CD4-positive, alpha-beta memory T cell (primary cell): ENCODE results near the gene TTC28. TPM values are rescaled to one million over a fixed set of nuclear protein-coding genes. Genes with fewer than 3 reads are reported as not detected.
"Not testable (repeated sequence)": the region's sequence is repeated elsewhere in the genome, so short reads cannot be mapped to it uniquely, and the experiment has no call there.

Source experiments
- CTCF ChIA-PET: fragments of 350-600 bp; sonication (Branson Sonifier 250); formaldehyde crosslinking; loops from one replicate; lab custom pipeline; 2021; ENCODE audit warnings: inconsistent platforms; ENCODE audit not compliant: partially characterized antibody; lab: Charles Lee
- POLR2A ChIA-PET: fragments of 350-600 bp; sonication (Branson Sonifier 250); formaldehyde crosslinking; loops from one replicate; lab custom pipeline; 2021; ENCODE audit not compliant: partially characterized antibody; lab: Charles Lee
- DNase-seq, 5 donors: peaks; one replicate each; pipeline versions ENCODE4 v3.0.0 to v3.0.0-alpha.2; 2020 to 2022; ENCODE audit warnings: mixed read lengths in 1 of 5
- H3K27ac ChIP-seq: one replicate; pipeline ENCODE4 v1.7.0; 2013; ENCODE audit warnings: low read depth, low read length
- H3K27me3 ChIP-seq: 2 replicates; pipeline ENCODE4 v1.7.0; 2013; ENCODE audit warnings: mild to moderate bottlenecking, low read length, moderate library complexity; ENCODE audit not compliant: insufficient read depth
- H3K36me3 ChIP-seq: 2 replicates; pipeline ENCODE4 v1.7.0; 2013; ENCODE audit warnings: mild to moderate bottlenecking, low read length, moderate library complexity; ENCODE audit not compliant: insufficient read depth
- H3K4me1 ChIP-seq: 2 replicates; pipeline ENCODE4 v1.7.0; 2013; ENCODE audit warnings: mild to moderate bottlenecking, low read length, moderate library complexity; ENCODE audit not compliant: insufficient read depth
- H3K4me3 ChIP-seq, 2 donors: one replicate each; pipeline ENCODE4 v1.7.0; 2013; ENCODE audit warnings: low read length in 2 of 2, mild to moderate bottlenecking in 1 of 2
- H3K9me3 ChIP-seq, 2 donors: one replicate each; pipeline ENCODE4 v1.7.0; 2013; ENCODE audit warnings: low read length in 2 of 2, control low read depth in 1 of 2; ENCODE audit not compliant: control insufficient read depth in 1 of 2
- H3K27ac Mint-ChIP-seq, 7 donors: one replicate each; pipeline ENCODE4 v1.8.0; 2020 to 2021; ENCODE audit warnings: mixed read lengths in 7 of 7, mild to moderate bottlenecking in 6 of 7, inconsistent platforms in 3 of 7, moderate library complexity in 3 of 7
- H3K27me3 Mint-ChIP-seq, 2 donors: one replicate each; pipeline ENCODE4 v1.8.0; 2020 to 2021; ENCODE audit warnings: mixed read lengths in 2 of 2
- H3K36me3 Mint-ChIP-seq, 2 donors: one replicate each; pipeline ENCODE4 v1.8.0; 2020 to 2021; ENCODE audit warnings: mixed read lengths in 2 of 2, inconsistent platforms in 1 of 2, mild to moderate bottlenecking in 1 of 2
- H3K4me1 Mint-ChIP-seq, 4 donors: one replicate each; pipeline ENCODE4 v1.8.0; 2020 to 2021; ENCODE audit warnings: mixed read lengths in 4 of 4, mild to moderate bottlenecking in 1 of 4
- H3K4me3 Mint-ChIP-seq, 8 donors: one replicate each; pipeline ENCODE4 v1.8.0; 2020 to 2021; ENCODE audit warnings: mixed read lengths in 8 of 8, mild to moderate bottlenecking in 7 of 8, moderate library complexity in 6 of 8, inconsistent platforms in 3 of 8
- H3K9me3 Mint-ChIP-seq, 8 donors: one replicate each; pipeline ENCODE4 v1.8.0; 2020 to 2021; ENCODE audit warnings: mixed read lengths in 8 of 8, mild to moderate bottlenecking in 5 of 8, inconsistent platforms in 3 of 8, moderate library complexity in 1 of 8
- intact Hi-C: fragments of 100-400 bp; cut with micrococcal nuclease; formaldehyde crosslinking; loops from one replicate; pipeline ENCODE4 v1.15.1; 2023
- polyA plus RNA-seq, 2 donors: library from polyadenylated mRNA; unstranded; fragments of 300-500 nt; fragmentation: Illumina TruSeq; gene quantifications; one replicate each; pipeline ENCODE4 v1.2.3, GENCODE V29; 2021
- total RNA-seq, 2 experiments: library from RNA; stranded (reverse); gene quantifications; one replicate each; pipeline ENCODE4 v1.2.3, GENCODE V29; 2021

TTC28 gene
- total and polyA plus RNA-seq, 4 experiments from 2014 or later, result 0.50 to 1.7 (median 1.6) TPM; not detected in 1

DNA sequence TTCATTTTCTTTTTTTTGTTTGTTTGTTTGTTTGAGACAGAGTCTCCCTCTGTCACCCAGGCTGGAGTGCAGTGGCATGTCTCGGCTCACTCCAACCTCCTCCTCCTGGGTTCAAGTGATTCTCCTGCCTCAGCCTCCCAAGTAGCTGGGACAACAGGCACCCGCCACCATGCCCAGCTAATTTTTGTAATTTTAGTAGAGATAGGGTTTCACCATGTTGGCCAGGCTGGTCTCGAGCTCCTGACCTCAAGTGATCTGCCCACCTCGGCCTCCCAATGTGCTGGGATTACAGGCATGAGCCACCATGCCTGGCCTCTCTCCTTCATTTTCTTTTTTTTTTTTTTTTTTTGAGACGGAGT is 118.9 kb downstream of the TTC28 start:
- H3K9me3 Mint-ChIP-seq, DNase-seq, intact Hi-C loops, H3K4me3 Mint-ChIP-seq, H3K36me3 Mint-ChIP-seq, H3K4me1 ChIP-seq, H3K27ac Mint-ChIP-seq, H3K36me3 ChIP-seq, H3K4me3 ChIP-seq, H3K27ac ChIP-seq, POLR2A ChIA-PET, H3K4me1 Mint-ChIP-seq, H3K27me3 ChIP-seq, H3K9me3 ChIP-seq, CTCF ChIA-PET: not testable (repeated sequence)
- H3K27me3 Mint-ChIP-seq, result peaks cover 16 to 21% of the 10 kb centered on the region in 2 donors

DNA sequence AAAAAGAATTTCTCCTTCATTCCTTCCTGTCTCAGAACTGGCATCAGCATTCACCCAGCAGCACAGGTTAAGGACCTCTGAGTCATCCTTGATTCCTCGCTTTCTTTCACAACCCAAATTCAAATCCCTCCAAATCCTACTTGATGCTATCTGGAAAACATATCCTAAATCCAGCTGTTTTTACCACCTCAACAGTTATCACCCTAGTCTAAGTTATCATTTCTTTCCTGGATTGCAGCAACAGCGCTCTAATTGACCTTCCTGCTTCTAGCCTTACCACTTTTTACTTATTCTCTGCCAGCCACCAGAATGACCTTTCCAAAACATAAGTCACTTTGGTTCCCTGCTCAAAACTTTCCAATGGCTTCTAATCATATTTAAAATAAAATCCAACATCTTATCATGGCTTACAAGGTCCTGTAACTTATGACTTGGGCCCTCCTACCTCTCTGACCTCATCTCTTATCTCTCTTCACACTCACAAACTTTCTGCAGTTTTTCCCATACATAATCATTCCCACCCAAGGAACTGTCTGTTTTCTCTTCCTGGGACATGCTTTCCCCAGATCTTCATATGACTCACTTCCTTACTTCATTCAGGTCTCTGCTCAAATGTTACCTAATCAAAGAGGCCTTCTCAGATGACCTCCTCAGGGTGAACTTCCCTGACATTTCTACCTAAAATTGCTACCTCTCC is 119.4 kb downstream of the TTC28 start:
- intact Hi-C loops, result no loop called here
- Histone ChIP-seq H3K4me1 (no peaks in the 10 kb centered on the region), H3K27me3 (no peaks in the 10 kb centered on the region), H3K36me3 (no peaks in the 10 kb centered on the region), H3K27ac (no peak overlapping the region), H3K9me3 (no peaks in the 10 kb centered on the region), H3K4me3 (no peak overlapping the region)
- no peak overlapping the region for H3K4me3 Mint-ChIP-seq
- ChIA-PET CTCF (interaction anchor here (0.6 kb wide), 1 partner anchor 112 kb away, joined by 3 read pairs; no protein-coding TSS in a partner anchor), POLR2A (no interaction called here)
- no peaks in the 10 kb centered on the region for H3K4me1 Mint-ChIP-seq
- no peak for DNase-seq
- H3K36me3 Mint-ChIP-seq, result no peaks in the 10 kb centered on the region
- H3K27me3 Mint-ChIP-seq, result peaks cover 17 to 20% of the 10 kb centered on the region in 2 donors
- H3K27ac Mint-ChIP-seq, result no peak overlapping the region
- peaks cover 0 to 3% (median 0%) of the 10 kb centered on the region in 8 donors for H3K9me3 Mint-ChIP-seq

- ChIA-PET CTCF (no interaction called here), POLR2A (no interaction called here)
- peaks cover 0 to 7% (median under 1%) of the 10 kb centered on the region in 8 donors for H3K9me3 Mint-ChIP-seq
- no peaks in the 10 kb centered on the region for H3K36me3 Mint-ChIP-seq
- H3K9me3 ChIP-seq, result no peaks in the 10 kb centered on the region
- no peaks in the 10 kb centered on the region for H3K36me3 ChIP-seq
- H3K27me3 Mint-ChIP-seq, result peaks cover 10 to 11% of the 10 kb centered on the region in 2 donors
- no peaks in the 10 kb centered on the region for H3K4me1 Mint-ChIP-seq
- H3K27ac ChIP-seq, result no peak overlapping the region
- no peak overlapping the region for H3K27ac Mint-ChIP-seq
- no peak overlapping the region for H3K4me3 ChIP-seq
- H3K4me3 Mint-ChIP-seq, result no peak overlapping the region
- intact Hi-C loops, result no loop called here
- no peaks in the 10 kb centered on the region for H3K27me3 ChIP-seq
- H3K4me1 ChIP-seq, result no peaks in the 10 kb centered on the region
- no peak for DNase-seq
These were observed 122.5 kb downstream of the TTC28 start for GRCh38 chr22:28557184-28557583.

GRCh38 chr22:28553108-28553866 is 126.4 kb downstream of the TTC28 start:
- POLR2A ChIA-PET, H3K27me3 ChIP-seq, H3K4me1 Mint-ChIP-seq, H3K9me3 ChIP-seq, H3K4me3 Mint-ChIP-seq, H3K9me3 Mint-ChIP-seq, H3K36me3 ChIP-seq, intact Hi-C loops, CTCF ChIA-PET, H3K27me3 Mint-ChIP-seq, DNase-seq, H3K36me3 Mint-ChIP-seq, H3K4me1 ChIP-seq, H3K27ac Mint-ChIP-seq, H3K4me3 ChIP-seq, H3K27ac ChIP-seq: not testable (repeated sequence)

- POLR2A ChIA-PET, result no interaction called here
- peaks cover 0 to 5% (median 0%) of the 10 kb centered on the region in 8 donors for H3K9me3 Mint-ChIP-seq
These were observed 131.2 kb downstream of the TTC28 start for GRCh38 chr22:28548406-28548805.

GRCh38 chr22:28547132-28547842 is 132.4 kb downstream of the TTC28 start:
- intact Hi-C loops, result no loop called here
- Histone ChIP-seq H3K9me3 (no peaks in the 10 kb centered on the region), H3K27ac (no peak overlapping the region), H3K36me3 (no peaks in the 10 kb centered on the region), H3K4me1 (no peaks in the 10 kb centered on the region), H3K4me3 (no peak overlapping the region), H3K27me3 (no peaks in the 10 kb centered on the region)
- Mint-ChIP-seq H3K4me3 (no peak overlapping the region), H3K27me3 (peaks cover 3% of the 10 kb centered on the region in 2 donors), H3K9me3 (peaks cover 0 to 8% (median 1%) of the 10 kb centered on the region in 8 donors), H3K4me1 (peaks cover 0 to 1% (median 0%) of the 10 kb centered on the region in 4 donors), H3K36me3 (no peaks in the 10 kb centered on the region), H3K27ac (no peak overlapping the region)
- ChIA-PET POLR2A (no interaction called here), CTCF (no interaction called here)
- no peak for DNase-seq

More at GRCh38 chr22:28548406-28548805, 131.2 kb downstream of the TTC28 start:
- intact Hi-C loops, result no loop called here
- H3K9me3 ChIP-seq, result no peaks in the 10 kb centered on the region
- no peak overlapping the region for H3K4me3 ChIP-seq
- no peaks in the 10 kb centered on the region for H3K36me3 ChIP-seq
- no peaks in the 10 kb centered on the region for H3K36me3 Mint-ChIP-seq
- H3K4me3 Mint-ChIP-seq, result no peak overlapping the region
- H3K27ac ChIP-seq, result no peak overlapping the region
- H3K27ac Mint-ChIP-seq, result no peak overlapping the region
- CTCF ChIA-PET, result no interaction called here
- peaks cover 2 to 3% of the 10 kb centered on the region in 2 donors for H3K27me3 Mint-ChIP-seq
- H3K4me1 Mint-ChIP-seq, result peaks cover 0 to 1% (median 0%) of the 10 kb centered on the region in 4 donors
- H3K27me3 ChIP-seq, result no peaks in the 10 kb centered on the region
- no peak for DNase-seq
- H3K4me1 ChIP-seq, result no peaks in the 10 kb centered on the region

- H3K4me3 Mint-ChIP-seq, result no peak overlapping the region
- Histone ChIP-seq H3K36me3 (no peaks in the 10 kb centered on the region), H3K27me3 (no peaks in the 10 kb centered on the region), H3K27ac (no peak overlapping the region), H3K4me3 (no peak overlapping the region), H3K4me1 (no peaks in the 10 kb centered on the region), H3K9me3 (no peaks in the 10 kb centered on the region)
- DNase-seq, result no peak
- H3K4me1 Mint-ChIP-seq, result no peaks in the 10 kb centered on the region
- ChIA-PET POLR2A (no interaction called here), CTCF (no interaction called here)
- H3K9me3 Mint-ChIP-seq, result peaks cover 0 to 8% (median 3%) of the 10 kb centered on the region in 8 donors
- no peak overlapping the region for H3K27ac Mint-ChIP-seq
- no peaks in the 10 kb centered on the region for H3K36me3 Mint-ChIP-seq
- intact Hi-C loops, result no loop called here
- peaks cover 0 to 3% of the 10 kb centered on the region in 2 donors for H3K27me3 Mint-ChIP-seq
These were observed 135.2 kb downstream of the TTC28 start for GRCh38 chr22:28544431-28544868.
